ENCODE measurements around the gene AGFG2. TPM values are rescaled to one million over a fixed set of nuclear protein-coding genes. Genes with fewer than 3 reads are reported as not detected.

Gene AGFG2
- total RNA-seq, 3 donors from 2014 or later (not counting 1 experiment from before 2014, with no cell fraction given) = 21.5 to 32.6 (median 22.2) TPM

DNA sequence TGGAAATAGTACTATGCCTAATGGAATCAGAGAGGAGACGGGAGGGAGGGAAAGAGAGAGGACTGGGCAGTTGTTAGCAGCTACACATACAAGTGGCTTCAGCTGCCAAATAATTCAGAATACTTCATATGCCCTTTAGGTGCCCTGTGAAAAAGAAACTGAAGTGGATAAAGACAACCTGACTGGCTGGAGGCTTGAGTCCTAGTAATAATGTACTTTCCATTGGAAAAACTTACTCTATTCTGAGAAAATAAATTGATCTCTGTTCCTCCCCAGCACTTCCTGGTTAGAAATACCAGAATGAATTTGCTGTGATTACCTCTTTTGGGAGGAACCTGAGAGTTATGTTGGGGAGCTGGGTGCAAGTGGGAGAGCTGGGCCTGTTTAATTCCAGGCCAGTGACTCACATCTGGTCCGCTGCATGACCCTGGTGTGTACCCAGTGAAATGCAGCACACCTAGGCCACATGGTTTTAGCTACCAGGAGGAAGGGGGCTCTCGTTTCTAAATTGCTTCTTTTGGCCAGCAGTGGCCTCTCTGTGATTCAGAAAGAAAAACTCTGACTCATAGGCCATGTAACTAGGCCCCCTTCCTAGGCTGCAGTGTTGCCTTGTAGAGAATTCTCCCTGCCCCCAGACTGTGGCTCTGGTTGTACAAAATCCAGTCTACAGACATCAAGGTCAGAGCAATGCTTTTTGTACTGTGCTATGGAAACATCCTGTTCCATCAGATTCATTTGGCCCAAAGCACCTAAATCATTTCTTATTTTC, 6.5 kb downstream of the AGFG2 start:
- Histone ChIP-seq H3K27me3 (ENCODE audit: control insufficient read depth, insufficient read depth, low read length) (no peaks in the 10 kb centered on the region), H3K27ac (ENCODE audit: low read length) (peak overlapping the region; percentile 76), H3K9me3 (ENCODE audit: control insufficient read depth, insufficient read depth, low read length) (no peaks in the 10 kb centered on the region), H3K36me3 (ENCODE audit: control insufficient read depth, insufficient read depth, low read length) (peaks cover 4% of the 10 kb centered on the region), H3K4me3 (ENCODE audit: low read length) (no peak overlapping the region), H3K4me1 (ENCODE audit: control insufficient read depth, insufficient read depth, low read length) (peaks cover 80% of the 10 kb centered on the region)
- Mint-ChIP-seq H3K27ac (peak overlapping the region; percentile 94 to 95), H3K36me3 (no peaks in the 10 kb centered on the region), H3K27me3 (ENCODE audit: low read depth in 2 of 2) (no peaks in the 10 kb centered on the region), H3K4me1 (peaks cover 80 to 85% of the 10 kb centered on the region in 2 donors), H3K4me3 (peak overlapping the region; percentile 88), H3K9me3 (no peaks in the 10 kb centered on the region)
- DNase-seq (peak in 1 of 2 donors; percentile 59), ATAC-seq (peak; percentile 28 to 72 (median 55))
- intact Hi-C loops (cut with micrococcal nuclease) = loop anchor here (2.0 to 5.0 kb wide), 3 partner anchors 13 to 68 kb away; partner anchors contain the start of genes FBXO24, LRCH4 and TSC22D4
- TF ChIP-seq, protein P1, sequence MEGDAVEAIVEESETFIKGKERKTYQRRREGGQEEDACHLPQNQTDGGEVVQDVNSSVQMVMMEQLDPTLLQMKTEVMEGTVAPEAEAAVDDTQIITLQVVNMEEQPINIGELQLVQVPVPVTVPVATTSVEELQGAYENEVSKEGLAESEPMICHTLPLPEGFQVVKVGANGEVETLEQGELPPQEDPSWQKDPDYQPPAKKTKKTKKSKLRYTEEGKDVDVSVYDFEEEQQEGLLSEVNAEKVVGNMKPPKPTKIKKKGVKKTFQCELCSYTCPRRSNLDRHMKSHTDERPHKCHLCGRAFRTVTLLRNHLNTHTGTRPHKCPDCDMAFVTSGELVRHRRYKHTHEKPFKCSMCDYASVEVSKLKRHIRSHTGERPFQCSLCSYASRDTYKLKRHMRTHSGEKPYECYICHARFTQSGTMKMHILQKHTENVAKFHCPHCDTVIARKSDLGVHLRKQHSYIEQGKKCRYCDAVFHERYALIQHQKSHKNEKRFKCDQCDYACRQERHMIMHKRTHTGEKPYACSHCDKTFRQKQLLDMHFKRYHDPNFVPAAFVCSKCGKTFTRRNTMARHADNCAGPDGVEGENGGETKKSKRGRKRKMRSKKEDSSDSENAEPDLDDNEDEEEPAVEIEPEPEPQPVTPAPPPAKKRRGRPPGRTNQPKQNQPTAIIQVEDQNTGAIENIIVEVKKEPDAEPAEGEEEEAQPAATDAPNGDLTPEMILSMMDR (IDR thresholded peaks at IDR 0.05) = no peak
- 24% methylated on average over 2 of the region's 3 CpGs for WGBS (ENCODE audit: insufficient coverage)

DNA sequence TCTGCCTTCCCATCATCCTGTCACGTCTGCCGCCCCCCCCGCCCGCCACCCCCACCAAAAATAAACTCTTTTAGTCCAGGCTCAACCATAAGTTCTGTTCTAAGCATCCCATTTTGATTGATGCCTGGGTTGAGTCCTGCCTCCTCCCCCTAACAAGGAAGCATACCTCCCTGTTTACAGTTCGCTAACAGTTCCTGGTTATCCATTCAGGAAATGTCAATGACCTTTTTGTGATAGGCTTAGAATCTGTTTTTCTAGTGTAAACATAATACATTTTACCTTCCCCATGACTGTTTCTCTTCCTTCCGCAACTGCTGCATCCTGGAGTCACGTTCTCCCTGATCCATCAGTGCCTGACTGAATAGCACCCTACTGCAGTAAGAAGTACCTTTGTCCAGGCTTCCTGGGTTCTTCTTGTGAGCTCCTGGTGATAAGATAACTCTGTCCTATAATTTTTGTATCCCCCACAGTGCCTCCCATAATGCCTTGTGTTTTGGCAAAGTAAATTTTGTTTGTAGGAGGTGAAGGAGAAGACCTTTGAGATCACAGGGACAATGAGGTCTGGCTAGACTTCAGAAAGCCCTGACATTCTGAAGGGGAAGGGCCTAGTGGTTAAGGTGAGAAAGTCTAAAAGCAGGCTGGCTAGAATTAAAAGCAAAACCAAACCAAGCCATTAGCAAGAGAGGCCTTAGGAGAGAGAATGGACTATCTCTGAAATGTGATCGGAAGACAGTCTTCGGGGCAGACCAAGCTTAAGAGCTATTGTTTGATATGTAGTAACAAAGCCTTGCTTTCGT, 7.3 kb downstream of the AGFG2 start:
- no peaks in the 10 kb centered on the region for H3K9me3 ChIP-seq (ENCODE audit: control insufficient read depth, insufficient read depth, low read length)
- peak overlapping the region; percentile 6 for H3K4me3 ChIP-seq (ENCODE audit: low read length)
- H3K9me3 Mint-ChIP-seq = no peaks in the 10 kb centered on the region
- ATAC-seq = peak; percentile 74 to 95 (median 86)
- WGBS (ENCODE audit: insufficient coverage) = 49% methylated on average over 10 of the region's 10 CpGs
- H3K27ac Mint-ChIP-seq = peak overlapping the region; percentile 94 to 95
- peak in 1 of 2 donors; percentile 76 for DNase-seq
- H3K36me3 Mint-ChIP-seq = no peaks in the 10 kb centered on the region
- H3K4me3 Mint-ChIP-seq = peak overlapping the region; percentile 88
- peaks cover 81% of the 10 kb centered on the region for H3K4me1 ChIP-seq (ENCODE audit: control insufficient read depth, insufficient read depth, low read length)
- H3K27ac ChIP-seq (ENCODE audit: low read length) = peak overlapping the region; percentile 76
- peaks cover 4% of the 10 kb centered on the region for H3K36me3 ChIP-seq (ENCODE audit: control insufficient read depth, insufficient read depth, low read length)
- TF ChIP-seq, protein P1 (IDR thresholded peaks at IDR 0.05) = no peak
- H3K27me3 ChIP-seq (ENCODE audit: control insufficient read depth, insufficient read depth, low read length) = no peaks in the 10 kb centered on the region
- intact Hi-C loops (cut with micrococcal nuclease) = loop anchor here (5.0 kb wide), 2 partner anchors 41 to 69 kb away; partner anchors contain the start of genes FBXO24, LRCH4 and TSC22D4
- peaks cover 79% of the 10 kb centered on the region in 2 donors for H3K4me1 Mint-ChIP-seq
- no peaks in the 10 kb centered on the region for H3K27me3 Mint-ChIP-seq (ENCODE audit: low read depth in 2 of 2)

GRCh38 chr7:100546926-100547800, 8.2 kb downstream of the AGFG2 start:
- H3K9me3 ChIP-seq (ENCODE audit: control insufficient read depth, insufficient read depth, low read length) = no peaks in the 10 kb centered on the region
- H3K4me3 ChIP-seq (ENCODE audit: low read length) = peak overlapping the region; percentile 6
- H3K4me3 Mint-ChIP-seq = peak overlapping the region; percentile 88
- H3K36me3 ChIP-seq (ENCODE audit: control insufficient read depth, insufficient read depth, low read length) = peaks cover 4% of the 10 kb centered on the region
- H3K27me3 Mint-ChIP-seq (ENCODE audit: low read depth in 2 of 2) = no peaks in the 10 kb centered on the region
- no peak for DNase-seq
- no peaks in the 10 kb centered on the region for H3K27me3 ChIP-seq (ENCODE audit: control insufficient read depth, insufficient read depth, low read length)
- intact Hi-C loops (cut with micrococcal nuclease) = loop anchor here (5.0 kb wide), 2 partner anchors 40 to 70 kb away; partner anchors contain the start of genes FBXO24, LRCH4 and TSC22D4
- H3K27ac ChIP-seq (ENCODE audit: low read length) = peak overlapping the region; percentile 76
- no peaks in the 10 kb centered on the region for H3K9me3 Mint-ChIP-seq
- peaks cover under 1% of the 10 kb centered on the region for H3K36me3 Mint-ChIP-seq
- peaks cover 72 to 75% of the 10 kb centered on the region in 2 donors for H3K4me1 Mint-ChIP-seq
- H3K27ac Mint-ChIP-seq = peak overlapping the region; percentile 94 to 95
- peaks cover 75% of the 10 kb centered on the region for H3K4me1 ChIP-seq (ENCODE audit: control insufficient read depth, insufficient read depth, low read length)
- TF ChIP-seq, protein P1 (IDR thresholded peaks at IDR 0.05) = no peak
- 64% methylated on average over 8 of the region's 9 CpGs for WGBS (ENCODE audit: insufficient coverage)
- no peak for ATAC-seq
